T-helper 17 cell (primary cell): ENCODE data around the gene GIPC2. TPM values are rescaled to one million over a fixed set of nuclear protein-coding genes. Genes with fewer than 3 reads are reported as not detected.
"Not testable (repeated sequence)": the region's sequence is repeated elsewhere in the genome, so short reads cannot be mapped to it uniquely, and the experiment has no call there.

Experiments used
- ATAC-seq: fragments of 150-1000 bp; cut with Tn5 transposase; 2 replicates; pipeline ENCODE4 v1.10.0; 2021; ENCODE audit warnings: mild to moderate bottlenecking, moderate library complexity
- DNase-seq, 3 donors: peaks; one replicate each; pipeline versions ENCODE4 v3.0.0 to v3.0.0-alpha.2; 2020 to 2021
- H3K9me3 ChIP-seq: one replicate; pipeline ENCODE4 v1.7.0; 2013; ENCODE audit warnings: low read length, mild to moderate bottlenecking; ENCODE audit not compliant: control insufficient read depth, poor library complexity, severe bottlenecking
- H3K27ac Mint-ChIP-seq: one replicate; pipeline ENCODE4 v1.8.0; 2022; ENCODE audit warnings: mild to moderate bottlenecking, moderate library complexity, mixed read lengths
- H3K27me3 Mint-ChIP-seq: one replicate; pipeline ENCODE4 v1.8.0; 2022; ENCODE audit warnings: mixed read lengths
- H3K36me3 Mint-ChIP-seq: one replicate; pipeline ENCODE4 v1.8.0; 2022; ENCODE audit warnings: low read depth, mixed read lengths
- H3K4me1 Mint-ChIP-seq: one replicate; pipeline ENCODE4 v1.8.0; 2022; ENCODE audit warnings: mild to moderate bottlenecking, mixed read lengths
- H3K4me3 Mint-ChIP-seq: one replicate; pipeline ENCODE4 v1.8.0; 2022; ENCODE audit warnings: mild to moderate bottlenecking, moderate library complexity, mixed read lengths
- total RNA-seq, 4 donors: library from RNA in 2 of 4; stranded (reverse) in 2 of 4; gene quantifications; one replicate each; pipeline ENCODE4 v1.2.3 and lab custom pipeline; 2022 to 2026

Gene GIPC2, protein sequence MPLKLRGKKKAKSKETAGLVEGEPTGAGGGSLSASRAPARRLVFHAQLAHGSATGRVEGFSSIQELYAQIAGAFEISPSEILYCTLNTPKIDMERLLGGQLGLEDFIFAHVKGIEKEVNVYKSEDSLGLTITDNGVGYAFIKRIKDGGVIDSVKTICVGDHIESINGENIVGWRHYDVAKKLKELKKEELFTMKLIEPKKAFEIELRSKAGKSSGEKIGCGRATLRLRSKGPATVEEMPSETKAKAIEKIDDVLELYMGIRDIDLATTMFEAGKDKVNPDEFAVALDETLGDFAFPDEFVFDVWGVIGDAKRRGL
- under 1 TPM in 1 of 2 donors, not detected in 1; 0.17 TPM for total RNA-seq
- total RNA-seq (lab: John Stamatoyannopoulos, UW), result 0.08 to 0.12 reads per million in 2 donors

DNA sequence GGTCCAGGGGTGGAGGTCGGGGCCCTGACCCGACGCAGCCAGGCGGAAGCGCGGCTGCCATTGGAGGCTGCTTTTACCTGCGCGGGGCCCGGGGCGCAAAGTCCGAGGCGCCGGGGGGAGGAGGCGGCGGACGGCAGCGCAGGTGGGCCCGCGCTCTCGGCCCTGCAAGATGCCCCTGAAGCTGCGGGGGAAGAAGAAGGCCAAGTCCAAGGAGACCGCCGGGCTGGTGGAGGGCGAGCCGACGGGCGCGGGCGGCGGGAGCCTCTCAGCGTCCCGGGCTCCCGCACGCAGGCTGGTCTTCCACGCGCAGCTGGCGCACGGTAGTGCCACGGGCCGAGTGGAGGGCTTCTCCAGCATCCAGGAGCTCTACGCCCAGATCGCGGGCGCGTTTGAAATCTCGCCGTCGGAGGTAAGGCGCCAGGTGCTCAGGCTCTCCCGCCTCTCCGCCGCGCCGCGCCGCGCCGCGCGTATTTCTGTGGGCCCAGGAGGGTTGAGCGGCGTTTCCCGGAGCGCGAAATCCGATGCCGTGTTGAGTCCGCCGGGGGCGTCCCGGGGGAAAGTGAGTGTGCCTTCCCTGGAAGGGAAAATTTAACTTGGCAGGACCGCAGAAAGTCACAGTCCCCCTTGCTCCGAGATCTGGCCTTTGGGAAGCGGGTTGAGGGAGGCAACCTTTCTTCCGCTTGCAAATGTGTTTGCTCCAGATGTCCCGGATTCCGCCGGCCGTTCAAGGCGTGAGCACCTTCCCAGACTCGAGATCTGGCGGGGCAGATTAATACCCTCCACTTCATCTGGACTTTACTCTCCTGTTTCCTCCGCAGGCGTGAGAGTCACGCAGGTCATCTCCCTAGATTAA, at the start of gene GIPC2:
TSS of gene GIPC2 (plus strand) at position 41 of the 853 bp plus-strand sequence. CDS start at position 170, 129 bp downstream.
- H3K36me3 Mint-ChIP-seq, result no peaks in the 10 kb centered on the region
- H3K4me1 Mint-ChIP-seq, result peaks cover 14% of the 10 kb centered on the region
- peak within 1 kb of the TSS; percentile 85 for H3K4me3 Mint-ChIP-seq
- H3K9me3 ChIP-seq, result no peaks in the 10 kb centered on the region
- DNase-seq (no peak), ATAC-seq (peak; percentile 68)
- H3K27ac Mint-ChIP-seq, result no peak within 1 kb of the TSS
- peaks cover 56% of the 10 kb centered on the region for H3K27me3 Mint-ChIP-seq

GRCh38 chr1:77996734-77997133, 49.0 kb upstream of the GIPC2 start:
- H3K27ac Mint-ChIP-seq, result no peak overlapping the region
- no peaks in the 10 kb centered on the region for H3K9me3 ChIP-seq
- no peaks in the 10 kb centered on the region for H3K36me3 Mint-ChIP-seq
- H3K4me1 Mint-ChIP-seq, result peaks cover 4% of the 10 kb centered on the region
- no peaks in the 10 kb centered on the region for H3K27me3 Mint-ChIP-seq
- no peak for DNase-seq
- H3K4me3 Mint-ChIP-seq, result no peak overlapping the region
- ATAC-seq, result no peak

GRCh38 chr1:78000536-78000935, 45.2 kb upstream of the GIPC2 start:
- H3K4me3 Mint-ChIP-seq, H3K9me3 ChIP-seq, H3K27ac Mint-ChIP-seq, ATAC-seq, DNase-seq, H3K27me3 Mint-ChIP-seq, H3K36me3 Mint-ChIP-seq: not testable (repeated sequence)
- peaks cover 18% of the 10 kb centered on the region for H3K4me1 Mint-ChIP-seq

DNA sequence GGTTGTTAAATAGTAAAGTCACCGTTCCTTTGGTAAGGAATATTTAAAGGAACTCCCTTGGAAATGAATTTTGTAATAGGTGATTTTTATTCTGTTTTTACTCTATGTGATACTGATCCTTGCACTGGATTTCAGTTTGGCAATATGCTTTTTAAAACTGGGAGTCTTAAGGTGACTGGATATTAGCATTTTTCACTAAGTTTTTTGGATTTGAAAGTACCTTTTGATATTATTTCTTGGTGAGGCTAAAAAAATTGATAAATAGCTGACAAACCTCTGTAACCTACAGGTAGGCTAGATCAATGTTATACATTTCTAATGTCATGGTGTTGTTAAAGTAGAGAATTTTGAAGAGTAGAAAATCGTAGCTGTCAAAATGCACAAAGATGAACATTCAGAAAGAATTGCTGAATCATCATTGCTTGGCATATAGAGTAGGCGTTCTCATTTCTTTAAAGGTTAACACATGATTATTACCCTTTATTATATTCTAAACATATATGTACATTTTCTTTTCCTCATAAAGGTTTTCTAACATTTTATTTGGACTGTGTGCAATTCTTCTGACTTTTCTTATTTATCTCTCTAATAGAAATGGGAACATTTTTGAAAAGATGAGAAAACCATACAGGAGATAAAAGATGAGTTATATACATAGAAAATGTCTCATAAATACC, 42.6 kb upstream of the GIPC2 start:
- no peaks in the 10 kb centered on the region for H3K36me3 Mint-ChIP-seq
- no peak for ATAC-seq
- H3K27me3 Mint-ChIP-seq, result no peaks in the 10 kb centered on the region
- H3K4me1 Mint-ChIP-seq, result peaks cover 18% of the 10 kb centered on the region
- no peaks in the 10 kb centered on the region for H3K9me3 ChIP-seq
- peak overlapping the region; percentile 19 for H3K4me3 Mint-ChIP-seq
- H3K27ac Mint-ChIP-seq, result peak overlapping the region; percentile 100
- DNase-seq, result no peak

DNA sequence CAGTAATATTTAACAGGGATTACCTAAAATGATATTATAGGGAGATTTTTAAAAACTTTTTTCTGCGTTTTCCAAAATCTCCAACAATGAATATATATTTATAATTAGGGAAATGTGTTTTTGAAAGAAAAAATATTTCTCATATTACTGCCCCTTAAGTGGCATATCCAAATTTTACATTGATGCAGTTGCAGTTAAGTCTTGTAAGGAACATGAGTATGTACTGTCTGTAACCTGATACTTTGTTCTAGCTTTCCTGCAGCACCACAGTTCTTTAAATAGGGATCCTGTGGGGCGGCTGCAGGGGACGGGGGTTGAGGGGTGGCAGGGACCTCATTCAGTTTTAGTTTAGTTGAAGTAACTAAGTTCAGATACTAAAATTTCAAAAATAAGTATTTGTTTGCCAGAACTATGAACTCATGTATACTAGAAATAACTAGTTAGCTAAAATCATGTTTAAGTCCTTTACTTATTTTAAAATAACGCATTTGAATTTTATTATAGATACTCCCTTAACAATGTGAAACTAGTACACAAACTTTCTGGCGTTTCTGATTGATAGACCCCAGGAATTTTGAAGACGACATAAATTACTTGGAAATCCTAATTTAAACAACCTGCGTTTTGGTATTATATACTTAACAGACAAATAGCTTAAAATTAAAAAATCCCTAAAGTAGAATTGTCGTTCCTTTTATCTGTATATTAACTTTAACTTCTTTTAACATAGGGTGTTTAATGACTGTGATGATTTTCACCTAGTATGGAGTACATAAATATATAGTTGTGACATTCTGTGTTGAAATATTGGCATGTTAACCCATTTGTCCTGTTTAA, 41.7 kb upstream of the GIPC2 start:
- DNase-seq, result peak in 2 of 3 donors; percentile 8 to 24
- H3K27me3 Mint-ChIP-seq, result no peaks in the 10 kb centered on the region
- ATAC-seq, result peak; percentile 51
- peaks cover 20% of the 10 kb centered on the region for H3K4me1 Mint-ChIP-seq
- peak overlapping the region; percentile 98 for H3K4me3 Mint-ChIP-seq
- no peaks in the 10 kb centered on the region for H3K36me3 Mint-ChIP-seq
- H3K9me3 ChIP-seq, result no peaks in the 10 kb centered on the region
- H3K27ac Mint-ChIP-seq, result peak overlapping the region; percentile 100

GRCh38 chr1:78004719-78005447, 40.9 kb upstream of the GIPC2 start, which contains the start of gene DNAJB4:
DNAJB4 (plus strand) TSS chr1:78004939; CDS start chr1:78005111, 172 bp downstream.
- Mint-ChIP-seq H3K27ac (peak within 1 kb of the TSS; percentile 100), H3K36me3 (no peaks in the 10 kb centered on the region), H3K27me3 (no peaks in the 10 kb centered on the region), H3K4me1 (peaks cover 20% of the 10 kb centered on the region), H3K4me3 (peak within 1 kb of the TSS; percentile 98)
- ATAC-seq (peak; percentile 99), DNase-seq (peak; percentile 19 to 33 (median 32))
- no peaks in the 10 kb centered on the region for H3K9me3 ChIP-seq

GRCh38 chr1:78005448-78005722, 40.4 kb upstream of the GIPC2 start:
- H3K36me3 Mint-ChIP-seq, result no peaks in the 10 kb centered on the region
- peak overlapping the region; percentile 98 for H3K4me3 Mint-ChIP-seq
- no peaks in the 10 kb centered on the region for H3K9me3 ChIP-seq
- no peaks in the 10 kb centered on the region for H3K27me3 Mint-ChIP-seq
- H3K27ac Mint-ChIP-seq, result peak overlapping the region; percentile 100
- ATAC-seq, result no peak
- peaks cover 20% of the 10 kb centered on the region for H3K4me1 Mint-ChIP-seq
- no peak for DNase-seq

DNA sequence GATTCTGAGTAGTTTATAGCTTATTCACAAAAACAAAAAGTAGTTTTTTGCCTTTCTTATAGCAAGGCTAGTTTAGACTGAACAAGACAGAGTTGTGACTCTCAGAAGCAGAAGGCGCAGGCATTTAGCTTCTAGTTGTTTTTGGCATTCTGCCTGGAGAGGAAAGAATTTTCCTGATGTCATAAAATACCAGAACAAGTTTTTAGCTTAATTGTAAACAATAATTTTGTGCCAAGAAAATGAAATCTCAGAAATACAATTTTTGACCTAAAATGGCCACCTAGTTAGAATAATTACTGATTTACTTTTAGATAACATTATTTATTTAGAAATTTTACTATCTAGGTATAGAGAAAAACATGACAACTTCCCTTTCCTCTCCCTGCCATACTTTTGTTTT, 40.0 kb upstream of the GIPC2 start:
- H3K4me3 Mint-ChIP-seq, result peak overlapping the region; percentile 98
- H3K4me1 Mint-ChIP-seq, result peaks cover 20% of the 10 kb centered on the region
- no peaks in the 10 kb centered on the region for H3K9me3 ChIP-seq
- peak overlapping the region; percentile 100 for H3K27ac Mint-ChIP-seq
- no peaks in the 10 kb centered on the region for H3K27me3 Mint-ChIP-seq
- H3K36me3 Mint-ChIP-seq, result no peaks in the 10 kb centered on the region
- ATAC-seq (no peak), DNase-seq (no peak)

GRCh38 chr1:78006521-78006920, 39.2 kb upstream of the GIPC2 start:
- H3K4me1 Mint-ChIP-seq, result peaks cover 22% of the 10 kb centered on the region
- H3K27ac Mint-ChIP-seq, result peak overlapping the region; percentile 100

DNA sequence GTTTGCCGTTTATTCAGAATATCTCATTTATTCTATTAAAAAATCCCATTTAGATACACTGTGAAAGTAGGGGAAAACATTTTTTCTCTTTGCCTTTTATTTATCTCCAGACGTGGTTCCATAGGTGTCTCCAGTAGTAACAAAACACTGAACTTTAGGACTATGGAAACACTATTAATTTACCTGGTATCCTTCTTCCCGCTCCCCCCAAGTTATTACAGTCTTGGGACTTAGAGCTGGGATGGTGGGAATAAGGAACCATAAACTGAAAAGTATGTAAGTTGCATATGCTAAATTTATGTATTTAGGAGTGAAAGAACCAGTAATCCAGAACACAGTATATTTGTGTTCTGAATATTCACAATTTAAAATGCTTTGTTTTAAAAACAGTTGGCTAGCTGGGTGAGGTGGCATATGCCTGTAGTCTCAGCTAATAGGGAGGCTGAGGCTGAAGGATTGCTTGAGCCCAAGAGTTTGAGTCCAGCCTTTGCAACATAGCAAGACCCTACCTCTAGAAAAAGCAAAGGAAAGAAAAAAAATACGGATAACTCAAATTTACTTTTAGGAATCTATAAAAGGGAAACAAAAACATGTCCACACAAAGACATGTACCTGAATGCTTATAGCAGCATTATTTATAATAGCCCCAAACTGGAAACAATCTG, 38.0 kb upstream of the GIPC2 start:
- Mint-ChIP-seq H3K36me3 (no peaks in the 10 kb centered on the region), H3K27ac (peak overlapping the region; percentile 32), H3K27me3 (no peaks in the 10 kb centered on the region), H3K4me1 (peaks cover 19% of the 10 kb centered on the region), H3K4me3 (no peak overlapping the region)
- ATAC-seq (no peak), DNase-seq (no peak)
- H3K9me3 ChIP-seq, result no peaks in the 10 kb centered on the region

More at GRCh38 chr1:78006521-78006920, 39.2 kb upstream of the GIPC2 start:
- Mint-ChIP-seq H3K27me3 (no peaks in the 10 kb centered on the region), H3K36me3 (no peaks in the 10 kb centered on the region), H3K4me3 (no peak overlapping the region)
- DNase-seq, result no peak
- no peak for ATAC-seq
- no peaks in the 10 kb centered on the region for H3K9me3 ChIP-seq

- peaks cover 19% of the 10 kb centered on the region for H3K4me1 Mint-ChIP-seq
- H3K36me3 Mint-ChIP-seq, result peaks cover 3% of the 10 kb centered on the region
- no peak overlapping the region for H3K4me3 Mint-ChIP-seq
- DNase-seq (no peak), ATAC-seq (no peak)
- no peaks in the 10 kb centered on the region for H3K9me3 ChIP-seq
- H3K27me3 Mint-ChIP-seq, result no peaks in the 10 kb centered on the region
- H3K27ac Mint-ChIP-seq, result no peak overlapping the region
Measured at GRCh38 chr1:78009276-78009675, 36.5 kb upstream of the GIPC2 start.
